T-helper 2 cell treated with Interferon-gamma antibody and Interleukin-4, amounts not matched to agents 100 ng/mL and 5 ng/mL, for 36 hours (primary cell): ENCODE measurements around the gene SCART1. TPM values are rescaled to one million over a fixed set of nuclear protein-coding genes. Genes with fewer than 3 reads are reported as not detected.
"Not testable (repeated sequence)": the region's sequence is repeated elsewhere in the genome, so short reads cannot be mapped to it uniquely, and the experiment has no call there.

Source experiments
- intact Hi-C: fragments of 100-400 bp; cut with micrococcal nuclease; formaldehyde crosslinking; loops from one replicate; pipeline ENCODE4 v1.15.1; 2023
- total RNA-seq: library from RNA; stranded (reverse); gene quantifications from 2 replicates; pipeline ENCODE4 v1.2.3, GENCODE V29; 2022

Gene SCART1
- total RNA-seq, 1 donor from 2014 or later: 2.2 TPM

DNA sequence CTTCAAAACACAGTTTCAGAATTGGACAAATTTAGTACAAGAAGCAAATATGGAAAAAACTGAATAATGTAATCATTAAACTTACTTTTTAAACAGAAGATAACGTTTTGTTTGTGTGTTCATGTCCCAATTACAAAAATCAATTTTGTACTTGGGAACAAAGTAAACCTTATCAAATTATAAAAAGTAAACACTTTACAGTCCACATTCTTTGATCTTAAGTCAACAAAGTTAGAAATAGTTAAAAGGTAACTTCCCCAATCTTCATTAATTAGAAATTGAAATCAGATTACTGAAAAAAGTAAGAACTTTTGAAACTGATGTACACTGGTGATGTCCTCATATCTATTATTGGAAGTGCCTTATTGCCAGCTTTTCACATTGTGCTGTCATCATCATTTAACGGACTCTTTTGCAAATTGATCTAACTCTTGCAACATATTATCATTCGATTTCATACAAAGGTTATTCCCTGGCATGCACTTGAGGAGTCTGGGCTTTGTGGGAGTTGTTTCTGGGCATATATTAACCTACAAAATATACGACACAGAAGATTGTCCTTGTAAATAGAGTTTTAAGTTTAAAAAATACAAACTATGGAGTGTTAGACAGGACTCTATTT, 58.3 kb downstream of the SCART1 start:
- intact Hi-C loops: no loop called here

DNA sequence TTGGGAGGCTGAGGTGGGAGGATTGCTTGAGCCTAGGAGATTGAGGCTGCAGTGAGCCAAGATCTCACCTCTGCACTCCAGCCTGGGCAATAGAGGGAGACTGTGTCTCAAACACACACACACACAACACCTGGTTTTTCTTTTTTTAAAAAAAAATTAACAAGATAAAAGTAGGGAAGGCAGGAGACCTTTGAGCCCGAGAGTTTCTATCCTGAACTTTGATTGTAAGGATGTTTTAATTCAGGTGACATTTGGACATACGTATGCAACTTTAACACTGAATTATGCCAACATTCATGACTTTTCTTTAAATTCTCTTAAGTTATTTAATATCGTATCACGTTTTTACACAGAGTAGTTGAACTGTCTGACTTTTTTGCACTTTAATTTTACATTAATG, 61.7 kb downstream of the SCART1 start:
- intact Hi-C loops: no loop called here

DNA sequence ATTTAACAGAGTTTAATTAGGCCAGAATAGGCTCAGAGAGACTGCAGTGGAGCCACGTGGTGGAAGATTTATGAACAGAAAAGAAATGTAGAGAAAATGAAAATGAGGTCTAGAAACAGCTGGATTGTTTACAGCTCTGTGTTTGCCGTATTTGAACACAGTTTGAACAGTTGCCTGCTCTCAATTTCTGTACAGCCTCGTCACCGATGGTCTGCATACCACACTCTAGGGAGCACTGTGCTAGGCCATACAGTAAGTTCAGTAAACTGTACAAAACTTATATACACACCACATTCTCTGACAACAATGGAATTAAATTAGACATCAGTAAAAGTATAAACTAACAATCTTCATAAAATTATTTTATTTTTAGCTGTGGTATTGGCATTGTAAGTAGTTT, 62.3 kb downstream of the SCART1 start:
- intact Hi-C loops: no loop called here

DNA sequence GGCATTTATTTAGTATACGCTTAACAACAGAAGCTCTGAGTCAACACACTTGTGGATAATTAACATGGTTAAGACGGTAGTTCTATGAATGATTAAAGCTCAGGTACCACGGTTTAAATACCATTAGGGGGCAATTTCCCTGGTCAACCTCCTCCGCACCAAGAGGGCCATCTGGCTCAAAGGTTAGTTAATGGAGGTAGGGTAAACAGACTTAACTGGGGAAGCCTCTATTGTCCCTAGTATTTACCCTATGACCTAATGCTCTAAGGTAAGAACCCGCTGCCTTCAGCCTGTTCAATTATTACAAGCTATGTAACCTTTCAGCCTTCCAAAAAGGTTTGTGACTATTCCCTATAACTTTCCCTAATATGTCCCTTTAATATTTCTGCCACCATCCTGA, 64.8 kb downstream of the SCART1 start:
- intact Hi-C loops: not testable (repeated sequence)

Other genes with a start within 250 kb of the SCART1 start
- not detected in 2 replicates for gene UTF1, start 223.7 kb upstream of the SCART1 start, total RNA-seq
- gene VENTX, start 216.1 kb upstream of the SCART1 start, total RNA-seq: not detected in 2 replicates
- gene ADAM8, start 177.1 kb upstream of the SCART1 start, total RNA-seq: 153 and 157 TPM in 2 replicates
- gene TUBGCP2, start 145.1 kb upstream of the SCART1 start, total RNA-seq: 54.4 and 61.5 TPM in 2 replicates
- 63.3 and 71.1 TPM in 2 replicates for gene ZNF511, start 145.0 kb upstream of the SCART1 start, total RNA-seq
- not detected in 2 replicates for gene CALY, start 117.0 kb upstream of the SCART1 start, total RNA-seq
- gene PRAP1, start 106.6 kb upstream of the SCART1 start, total RNA-seq: not detected in 2 replicates
- 14.0 and 16.7 TPM in 2 replicates for gene FUOM, start 95.9 kb upstream of the SCART1 start, total RNA-seq
- 40.8 and 41.2 TPM in 2 replicates for gene ECHS1, start 80.6 kb upstream of the SCART1 start, total RNA-seq
- 3.4 and 4.3 TPM in 2 replicates for gene PAOX, start 74.7 kb upstream of the SCART1 start, total RNA-seq
- 56.9 and 61.2 TPM in 2 replicates for gene MTG1, start 59.8 kb upstream of the SCART1 start, total RNA-seq
- gene SPRN, start 29.3 kb upstream of the SCART1 start, total RNA-seq: not detected in 2 replicates
- 0.39 TPM in 2 replicates for gene CYP2E1, start 73.4 kb downstream of the SCART1 start, total RNA-seq
- gene SYCE1, start 111.6 kb downstream of the SCART1 start, total RNA-seq: 0.41 and 0.61 TPM in 2 replicates
- gene FRG2B, start 172.8 kb downstream of the SCART1 start, total RNA-seq: 0.20 TPM in 1 of 2 replicates, not detected in the other